GM12878 (cell line): Measurements from ENCODE around the gene MAT1A. TPM values are rescaled to one million over a fixed set of nuclear protein-coding genes. Genes with fewer than 3 reads are reported as not detected.

Source experiments
- ATAC-seq: fragments of 200-7000 bp; cut with Tn5 transposase; 3 replicates; pipeline ENCODE4 v1.9.1; 2020; ENCODE audit warnings: mild to moderate bottlenecking, moderate library complexity
- BruUV-seq: library from RNA; stranded (reverse); fragments of 400-500 nt; replicated peaks from 2 replicates; lab custom pipeline; 2021; lab: Mats Ljungman, UMichigan
- CTCF ChIA-PET: fragments of 300-600 bp; sonication (Branson Sonifier 250); formaldehyde crosslinking; extraction: SDS; loops from one replicate; lab custom pipeline; 2021; ENCODE audit warnings: inconsistent platforms; lab: Yijun Ruan, JAX
- POLR2A ChIA-PET: fragments of 350-600 bp; formaldehyde crosslinking; extraction: SDS; loops from one replicate; lab custom pipeline; 2021; ENCODE audit warnings: inconsistent platforms; lab: Charles Lee
- RAD21 ChIA-PET: fragments of 300-600 bp; sonication (Branson Sonifier 250); formaldehyde crosslinking; loops from one replicate; lab custom pipeline; 2023; ENCODE audit warnings: antibody characterized with exemption; ENCODE audit not compliant: unreplicated experiment; lab: Charles Lee
- SMC1A ChIA-PET: fragments of 300-600 bp; sonication (Branson Sonifier 250); formaldehyde crosslinking; loops from one replicate; lab custom pipeline; 2023; ENCODE audit not compliant: unreplicated experiment, uncharacterized antibody; lab: Charles Lee
- DNase-seq: peaks from one replicate; pipeline ENCODE4 v3.0.0-alpha.2; 2011; ENCODE audit warnings: low read depth, low spot score
- FAIRE-seq: peaks from 3 replicates; lab custom pipeline; 2011; peaks lifted over from hg19 to GRCh38; lab: Jason Lieb, UNC
- H2AFZ ChIP-seq: 2 replicates; pipeline ENCODE4 v1.6.0; 2011; ENCODE audit warnings: low read depth, low read length, control low read depth; ENCODE audit not compliant: control insufficient read depth
- H3K27ac ChIP-seq: 2 replicates; pipeline ENCODE4 v1.5.1; 2011; ENCODE audit warnings: control low read depth; ENCODE audit not compliant: control insufficient read depth, insufficient read depth
- H3K27me3 ChIP-seq, 2 experiments: replicated peaks in 1 of 2; 2 replicates each; pipeline versions ENCODE4 v1.6.0 to v1.6.1; 2011; ENCODE audit warnings: low read length in 1 of 2; ENCODE audit not compliant: control insufficient read depth in 2 of 2, insufficient read depth in 2 of 2
- H3K36me3 ChIP-seq, 2 experiments: 2 replicates each; pipeline ENCODE4 v1.5.1; 2011; ENCODE audit warnings: low read length in 1 of 2; ENCODE audit not compliant: control insufficient read depth in 2 of 2, insufficient read depth in 2 of 2
- H3K4me1 ChIP-seq: 2 replicates; pipeline ENCODE4 v1.6.1; 2011; ENCODE audit warnings: mild to moderate bottlenecking, low read length, moderate library complexity, mixed read lengths; ENCODE audit not compliant: control insufficient read depth, insufficient read depth
- H3K4me2 ChIP-seq: 2 replicates; pipeline ENCODE4 v1.6.0; 2011; ENCODE audit warnings: control low read depth; ENCODE audit not compliant: control insufficient read depth, insufficient read depth
- H3K4me3 ChIP-seq: fragments of 200-600 bp; sonication (generic); 2 replicates; pipeline ENCODE4 v1.5.1; 2016
- H3K79me2 ChIP-seq: 2 replicates; pipeline ENCODE4 v1.6.0; 2011; ENCODE audit warnings: low read length; ENCODE audit not compliant: control insufficient read depth, insufficient read depth
- H3K9ac ChIP-seq: 2 replicates; pipeline ENCODE4 v1.8.0; 2011; ENCODE audit warnings: low read length, control low read depth, mixed read lengths; ENCODE audit not compliant: control insufficient read depth, insufficient read depth
- H3K9me3 ChIP-seq: replicated peaks from 3 replicates; pipeline ENCODE4 v1.5.1; 2011; ENCODE audit warnings: mild to moderate bottlenecking, low read length; ENCODE audit not compliant: control insufficient read depth, insufficient read depth
- H4K20me1 ChIP-seq: 2 replicates; pipeline ENCODE4 v1.6.0; 2011; ENCODE audit not compliant: control insufficient read depth, insufficient read depth
- BACH1 ChIP-seq: fragments of 450-650 bp; IDR thresholded peaks from 2 replicates; pipeline ENCODE4 v1.6.1; 2017; ENCODE audit warnings: mild to moderate bottlenecking, borderline replicate concordance
- BMI1 ChIP-seq: fragments of 450-650 bp; IDR thresholded peaks from 2 replicates; pipeline ENCODE4 v1.6.1; 2016; ENCODE audit warnings: mild to moderate bottlenecking, moderate library complexity, borderline replicate concordance
- HCFC1 ChIP-seq: fragments of 150-350 bp; IDR thresholded peaks from 2 replicates; pipeline ENCODE4 v1.6.1; 2014; ENCODE audit warnings: low read length
- IKZF1 ChIP-seq: fragments of 450-650 bp; conservative IDR thresholded peaks from 2 replicates; pipeline ENCODE4 v1.6.1; 2017; ENCODE audit warnings: antibody characterized with exemption, mild to moderate bottlenecking
- MEF2A ChIP-seq: IDR thresholded peaks from 2 replicates; pipeline ENCODE4 v1.6.1; 2011; ENCODE audit warnings: low read depth, mild to moderate bottlenecking, low read length, moderate library complexity; ENCODE audit not compliant: insufficient read depth
- MLLT1 ChIP-seq: fragments of 450-650 bp; IDR thresholded peaks from 2 replicates; pipeline ENCODE4 v1.6.1; 2016; ENCODE audit warnings: mild to moderate bottlenecking
- RB1 ChIP-seq: fragments of 450-650 bp; formaldehyde crosslinking; IDR thresholded peaks from 2 replicates; pipeline ENCODE4 v1.6.1; 2017; ENCODE audit warnings: mild to moderate bottlenecking, borderline replicate concordance
- RELA ChIP-seq: fragments of 450-650 bp; IDR thresholded peaks from 2 replicates; pipeline ENCODE4 v1.8.0; 2014; ENCODE audit warnings: borderline replicate concordance; ENCODE audit not compliant: partially characterized antibody
- RELB ChIP-seq: fragments of 450-650 bp; IDR thresholded peaks from 2 replicates; pipeline ENCODE4 v1.6.1; 2017; ENCODE audit warnings: low read depth, mild to moderate bottlenecking, moderate library complexity
- SMC3 ChIP-seq: IDR thresholded peaks from 2 replicates; pipeline ENCODE4 v1.6.1; 2011; ENCODE audit warnings: low read length, improper control_type of control experiment, borderline replicate concordance
- SREBF1 ChIP-seq: IDR thresholded peaks from 2 replicates; pipeline ENCODE4 v1.6.1; 2012; ENCODE audit warnings: mild to moderate bottlenecking, low read length
- TARDBP ChIP-seq: IDR thresholded peaks from 2 replicates; pipeline ENCODE4 v1.6.1; 2016; ENCODE audit warnings: borderline replicate concordance
- TCF3 ChIP-seq: IDR thresholded peaks from 2 replicates; pipeline ENCODE4 v1.6.1; 2012; ENCODE audit warnings: low read depth, mild to moderate bottlenecking, low read length, borderline replicate concordance; ENCODE audit not compliant: insufficient read depth
- ZBTB11 ChIP-seq: fragments of 450-650 bp; formaldehyde crosslinking; IDR thresholded peaks from 2 replicates; pipeline ENCODE4 v1.5.0; 2022; ENCODE audit warnings: mild to moderate bottlenecking, missing genetic modification characterization
- ZNF687 ChIP-seq: fragments of 450-650 bp; IDR thresholded peaks from 2 replicates; pipeline ENCODE4 v1.6.1; 2017; ENCODE audit warnings: mild to moderate bottlenecking, moderate library complexity
- WGBS: methylation state at CpG from one replicate; pipeline ENCODE4 v1.1.6; 2016; ENCODE audit warnings: low lambda C conversion rate; ENCODE audit not compliant: insufficient replicate concordance, insufficient coverage; ENCODE audit errors: missing lambda C conversion rate; 5-methylcytosine and 5-hydroxymethylcytosine counted together
- in situ Hi-C: fragments of 300-500 bp; cut with MboI; formaldehyde crosslinking; loops from 9 replicates; pipeline ENCODE4 v1.14.3; 2018; ENCODE audit warnings: mixed read lengths
- intact Hi-C: fragments of 100-400 bp; cut with micrococcal nuclease; formaldehyde crosslinking; loops from one replicate; pipeline ENCODE4 v1.14.2; 2022; ENCODE audit not compliant: unreplicated experiment
- polyA plus RNA-seq, 11 experiments: library from polyadenylated mRNA; depleted of rRNA in 4 of 11; unstranded in 6 of 11; stranded (reverse) in 5 of 11; fragments of >200 nt; fragmentation: Nextera tagmentation in 4 of 11; fragmentation: Illumina TruSeq in 1 of 11; extraction: Ambion mirVana in 4 of 11; extraction: Trizol in 1 of 11; gene quantifications; 1 replicate in 1 of 11; 2 replicates in 10 of 11; pipeline versions ENCODE4 v1.2.1 to v1.2.3, GENCODE V29; 2011 to 2016; ENCODE audit warnings: inconsistent platforms in 2 of 11, missing spikeins in 2 of 11, low read depth in 1 of 11
- total RNA-seq, 4 experiments: library from RNA; depleted of rRNA in 3 of 4; stranded (reverse); fragments of >200 nt in 3 of 4; fragmentation: Illumina TruSeq in 1 of 4; extraction: Trizol in 1 of 4; gene quantifications; 2 replicates each; pipeline versions ENCODE4 v1.2.1 to v1.2.3, GENCODE V29; 2013 to 2021

MAT1A gene
- total and polyA plus RNA-seq, 10 of the 15 experiments (the other 5 are each of a cell fraction or from before 2014, with no cell fraction given), result 0.23 TPM; not detected in 9

GRCh38 chr10:80279146-80279545, 10.3 kb downstream of the MAT1A start:
- no peak overlapping the region for H3K4me2 ChIP-seq
- no peaks in the 10 kb centered on the region for H4K20me1 ChIP-seq
- no peak for TF ChIP-seq BACH1
- TF ChIP-seq HCFC1, result no peak
- TF ChIP-seq TARDBP, result no peak
- no peak for TF ChIP-seq IKZF1
- TF ChIP-seq SMC3, result no peak
- TF ChIP-seq ZNF687, result no peak
- no peak for TF ChIP-seq RB1
- TF ChIP-seq BMI1, result no peak
- TF ChIP-seq ZBTB11 (CRISPR knock-in tag), result no peak
- no peak for TF ChIP-seq MEF2A
- TF ChIP-seq SREBF1, result no peak
- no peak for TF ChIP-seq MLLT1
- TF ChIP-seq RELB, result no peak
- no peak for TF ChIP-seq RELA
- no peak for TF ChIP-seq TCF3
- ChIA-PET CTCF (no interaction called here), POLR2A (no interaction called here), SMC1A (no interaction called here), RAD21 (no interaction called here)
- no peaks in the 10 kb centered on the region for H3K4me1 ChIP-seq
- no peak overlapping the region for H2AFZ ChIP-seq
- WGBS, result 19% methylated on average over 4 of the region's 5 CpGs
- no peaks in the 10 kb centered on the region for H3K79me2 ChIP-seq
- no peak for FAIRE-seq
- in situ Hi-C loops (no loop called here), intact Hi-C loops (no loop called here)
- no peaks in the 10 kb centered on the region for H3K36me3 ChIP-seq
- no peak overlapping the region for H3K9ac ChIP-seq
- H3K4me3 ChIP-seq, result no peak overlapping the region
- no peak for ATAC-seq
- H3K9me3 ChIP-seq, result no peaks in the 10 kb centered on the region
- peaks cover 0 to 3% of the 10 kb centered on the region in 2 experiments; a peak in 2 of 4 replicates for H3K27me3 ChIP-seq
- BruUV-seq, result no TSS peak
- H3K27ac ChIP-seq, result no peak overlapping the region
- no peak for DNase-seq
